GM12891 (cell line): ENCODE measurements around the gene ABLIM2.

Experiments used
- PAX5 ChIP-seq: IDR thresholded peaks from 2 replicates; pipeline ENCODE4 v1.6.1; 2011; ENCODE audit warnings: low read length, moderate library complexity, mild to moderate bottlenecking; ENCODE audit not compliant: insufficient read depth, severe bottlenecking
- POLR2A ChIP-seq: IDR thresholded peaks from 2 replicates; pipeline ENCODE4 v1.6.1; 2011; ENCODE audit warnings: low read depth, low read length, control low read depth
- POLR2AphosphoS5 ChIP-seq: IDR thresholded peaks from 2 replicates; pipeline ENCODE4 v1.6.1; 2011; ENCODE audit warnings: low read depth, low read length, control low read depth
- SPI1 ChIP-seq: IDR thresholded peaks from 2 replicates; pipeline ENCODE4 v1.6.1; 2011; ENCODE audit warnings: low read depth, low read length, control low read depth
- TAF1 ChIP-seq: IDR thresholded peaks from 2 replicates; pipeline ENCODE4 v1.6.1; 2011; ENCODE audit warnings: low read depth, low read length, control low read depth

DNA sequence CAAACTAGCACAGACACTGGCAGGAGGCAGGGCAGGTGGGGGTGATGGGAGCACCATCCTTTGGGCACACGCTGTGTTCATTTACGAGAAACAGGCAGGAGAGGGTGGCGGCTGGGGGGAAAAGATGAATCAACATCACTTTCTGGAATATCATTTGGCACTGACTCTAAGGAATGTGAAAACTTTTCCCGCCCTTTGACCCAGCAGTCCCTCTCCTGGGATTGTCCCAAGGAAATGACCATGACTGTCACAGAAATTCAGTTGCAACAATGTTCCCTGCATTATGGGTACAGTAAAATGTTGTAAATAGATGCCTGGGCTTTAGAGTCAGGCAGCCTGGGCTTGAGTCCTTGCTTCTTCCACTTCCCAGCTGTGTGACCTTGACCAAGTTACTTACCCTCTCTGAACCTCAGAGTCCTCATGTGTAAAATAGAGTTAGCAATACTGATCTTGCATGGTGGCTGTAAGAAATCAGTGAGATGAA is 58.6 kb downstream of the ABLIM2 start:
- no peak for TF ChIP-seq POLR2A
- no peak for TF ChIP-seq TAF1
- no peak for TF ChIP-seq POLR2AphosphoS5
- TF ChIP-seq PAX5, result no peak
- no peak for TF ChIP-seq SPI1
